HG03571 (cell line): ENCODE measurements around the gene RPS5.
"Not testable (repeated sequence)": the region's sequence is repeated elsewhere in the genome, so short reads cannot be mapped to it uniquely, and the experiment has no call there.

Experiments
- ATAC-seq: cut with Tn5 transposase; IDR thresholded peaks from one replicate; pipeline ENCODE4 v1.9.1; 2021; ENCODE audit not compliant: unreplicated experiment

The RPS5 gene

DNA sequence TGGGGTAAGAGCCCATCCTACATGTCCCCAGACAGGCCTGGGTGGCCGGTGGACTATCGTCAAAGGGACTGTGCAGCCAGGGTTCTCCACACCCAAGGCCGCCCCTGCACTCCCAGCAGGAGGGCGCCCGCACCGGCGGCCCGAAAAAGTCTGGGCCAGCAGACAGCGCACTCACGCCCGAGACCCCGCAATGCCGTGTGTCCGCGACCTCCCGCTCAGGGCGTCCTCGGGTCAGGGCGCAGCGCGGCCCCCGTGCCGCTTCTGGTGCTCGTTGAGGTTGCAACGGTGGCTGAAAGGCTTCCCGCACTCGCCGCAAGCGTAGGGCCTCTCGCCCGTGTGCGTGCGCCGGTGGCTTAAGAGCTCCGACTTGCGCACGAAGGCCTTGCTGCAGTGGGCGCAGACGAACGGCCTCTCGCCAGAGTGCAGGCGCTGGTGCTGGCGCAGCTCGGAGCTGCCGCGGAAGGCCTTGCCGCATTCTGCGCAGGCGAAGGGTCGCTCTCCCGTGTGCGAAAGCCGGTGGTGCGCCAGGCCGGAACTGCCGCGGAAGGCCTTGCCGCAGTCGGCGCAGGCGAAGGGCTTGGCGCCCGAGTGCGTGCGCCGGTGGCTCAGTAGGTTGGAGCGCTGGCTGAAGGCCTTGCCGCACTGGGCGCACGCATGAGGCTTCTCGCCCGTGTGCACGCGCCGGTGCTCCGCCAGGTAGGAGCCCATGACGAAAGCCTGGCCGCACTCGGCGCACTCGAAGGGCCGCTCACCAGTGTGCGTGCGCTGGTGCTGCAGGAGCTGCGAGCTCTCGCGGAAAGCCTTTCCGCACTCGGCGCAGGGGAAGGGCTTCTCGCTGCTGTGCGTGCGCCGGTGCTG is 30.9 kb upstream of the RPS5 start:
- no peak for ATAC-seq

DNA sequence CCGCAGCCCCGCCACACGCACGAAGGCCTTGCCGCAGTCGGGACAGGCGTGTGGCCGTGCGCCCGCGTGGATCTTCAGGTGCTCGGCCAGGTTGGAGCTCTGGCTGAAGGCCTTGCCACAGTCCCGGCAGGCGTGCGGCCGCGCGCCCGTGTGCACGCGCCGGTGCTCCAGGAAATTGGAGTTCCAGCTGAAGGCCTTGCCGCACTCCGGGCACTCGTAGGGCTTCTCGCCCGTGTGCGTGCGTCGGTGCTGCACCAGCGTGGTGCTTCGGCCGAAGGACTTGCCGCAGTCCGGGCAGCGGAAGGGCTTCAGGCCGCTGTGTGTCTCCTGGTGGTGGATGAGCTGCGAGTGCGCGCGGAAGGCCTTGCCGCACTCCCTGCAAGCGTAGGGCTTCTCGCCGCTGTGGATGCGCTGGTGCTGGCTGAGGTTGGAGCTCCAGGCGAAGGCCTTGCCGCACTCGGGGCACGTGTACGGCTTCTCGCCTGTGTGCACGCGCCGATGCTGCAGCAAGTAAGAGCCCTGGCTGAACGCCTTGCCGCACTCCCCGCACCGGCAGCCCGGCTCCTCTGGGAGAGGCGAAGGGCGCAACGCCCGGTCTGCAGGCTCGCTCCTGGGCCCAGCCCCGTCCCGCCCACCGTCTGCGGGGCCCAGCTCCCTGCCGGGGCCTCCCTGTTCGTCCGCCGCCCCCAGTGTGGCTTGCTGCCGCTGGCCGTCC is 30.1 kb upstream of the RPS5 start:
- ATAC-seq = no peak

DNA sequence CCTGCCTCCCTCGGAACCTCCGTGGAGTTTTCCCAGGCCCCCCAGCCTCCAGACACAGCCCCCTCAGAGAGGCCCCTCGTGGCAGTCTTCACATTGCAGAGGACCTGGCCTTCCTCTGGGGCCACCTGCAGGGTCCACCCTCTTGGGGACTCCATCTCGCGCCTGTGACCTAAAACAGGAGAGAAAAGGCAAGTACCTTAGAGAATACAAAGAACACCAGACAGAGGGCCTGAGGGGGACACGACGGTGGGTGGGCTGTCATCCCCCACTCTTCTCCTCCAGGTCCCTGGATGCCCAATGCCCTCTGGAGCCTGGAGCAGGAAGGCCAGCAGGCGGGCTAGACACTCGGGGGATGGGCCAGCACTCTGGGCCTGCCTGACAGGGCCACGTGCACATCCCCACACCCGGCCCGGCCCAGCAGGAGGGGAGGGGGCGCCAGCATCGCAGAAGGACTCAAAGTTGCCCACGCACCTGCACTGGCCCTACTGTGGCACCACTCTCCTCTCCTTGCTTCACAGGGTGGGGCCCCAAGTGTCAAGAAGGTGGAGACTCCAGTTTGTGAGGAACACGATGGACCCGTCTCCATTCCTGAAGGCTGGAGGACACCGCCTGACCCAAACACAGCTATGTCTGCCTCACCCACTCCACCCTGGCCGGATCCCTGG is 29.5 kb upstream of the RPS5 start:
- no peak for ATAC-seq

DNA sequence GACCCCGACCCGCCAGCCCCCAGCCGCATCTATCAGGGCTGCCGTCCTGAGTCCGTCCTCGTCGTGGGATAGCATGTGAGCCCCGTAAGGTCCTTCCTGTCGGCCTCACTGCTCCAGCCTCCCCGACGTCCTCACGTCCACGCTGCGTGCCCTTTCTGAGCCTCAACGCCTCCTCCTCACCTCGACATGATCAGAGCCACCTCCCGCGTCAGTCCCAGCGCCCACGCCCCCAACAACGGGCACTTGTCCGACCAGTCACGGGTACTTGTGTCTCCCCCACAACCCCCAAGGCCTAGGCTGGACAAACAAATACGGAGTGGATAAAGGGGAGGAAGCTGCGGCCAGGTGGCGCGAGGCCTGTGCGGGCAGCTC is 25.2 kb upstream of the RPS5 start:
- ATAC-seq = peak; percentile 8

DNA sequence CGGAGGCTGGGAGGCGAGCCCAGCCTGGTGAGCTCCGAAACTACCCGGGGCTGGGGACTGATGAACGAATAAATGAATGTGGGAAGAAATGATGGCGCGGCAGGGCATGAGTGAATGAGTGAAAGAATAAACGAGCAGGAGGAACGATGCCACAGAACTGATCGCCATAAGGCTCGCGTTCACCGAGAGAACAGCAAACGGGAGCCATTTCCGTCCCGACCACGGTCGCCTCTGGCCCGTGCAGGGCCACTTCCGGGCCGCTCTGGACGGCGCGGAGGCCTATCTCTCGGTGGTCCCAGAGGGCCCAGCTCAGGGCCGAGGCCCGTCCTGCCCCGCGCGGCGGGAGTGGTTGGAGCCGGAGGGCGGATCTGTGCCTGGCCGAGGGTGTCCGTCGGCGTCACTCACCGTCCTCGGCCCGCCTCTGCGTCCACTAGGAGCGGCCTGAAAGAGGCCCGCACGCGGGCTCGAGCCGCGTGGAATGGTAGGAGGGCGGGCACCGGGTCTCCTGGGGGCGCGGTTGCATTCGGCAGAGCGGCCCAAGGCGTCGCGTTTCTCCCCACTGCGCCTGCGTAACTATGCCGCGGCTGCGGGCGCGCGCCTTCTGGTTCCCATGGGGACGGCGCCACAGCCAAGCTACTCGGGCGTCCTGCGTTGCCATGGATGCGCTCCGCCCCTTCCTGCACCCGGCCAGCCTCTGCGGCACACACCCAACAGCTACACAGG is 24.6 kb upstream of the RPS5 start, which contains the start of gene ZNF497:
Gene ZNF497, minus strand, starts transcription at position 480 of the 723 bp plus-strand sequence. CDS start 5,116 bp downstream, outside the sequence.
- peak; percentile 80 for ATAC-seq

DNA sequence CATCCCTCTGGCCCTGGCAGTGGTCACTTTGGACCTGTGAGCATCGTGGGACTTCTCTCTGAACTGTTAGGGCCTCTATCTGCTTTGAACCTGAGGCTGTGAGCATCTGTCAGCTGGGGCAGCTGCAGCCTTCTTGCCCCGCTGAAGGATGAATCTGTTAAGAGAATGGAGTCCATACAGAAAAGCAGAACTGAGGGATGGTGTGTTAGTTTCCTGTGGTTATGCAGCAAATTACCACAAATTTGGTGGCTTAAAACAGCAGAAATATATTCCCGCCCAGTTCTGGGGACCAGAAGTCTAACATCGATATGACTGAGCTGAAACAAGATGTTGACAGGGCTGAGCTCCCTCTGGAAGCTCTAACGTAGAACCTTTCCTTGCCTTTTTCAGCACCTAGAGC is 22.9 kb upstream of the RPS5 start:
- no peak for ATAC-seq

DNA sequence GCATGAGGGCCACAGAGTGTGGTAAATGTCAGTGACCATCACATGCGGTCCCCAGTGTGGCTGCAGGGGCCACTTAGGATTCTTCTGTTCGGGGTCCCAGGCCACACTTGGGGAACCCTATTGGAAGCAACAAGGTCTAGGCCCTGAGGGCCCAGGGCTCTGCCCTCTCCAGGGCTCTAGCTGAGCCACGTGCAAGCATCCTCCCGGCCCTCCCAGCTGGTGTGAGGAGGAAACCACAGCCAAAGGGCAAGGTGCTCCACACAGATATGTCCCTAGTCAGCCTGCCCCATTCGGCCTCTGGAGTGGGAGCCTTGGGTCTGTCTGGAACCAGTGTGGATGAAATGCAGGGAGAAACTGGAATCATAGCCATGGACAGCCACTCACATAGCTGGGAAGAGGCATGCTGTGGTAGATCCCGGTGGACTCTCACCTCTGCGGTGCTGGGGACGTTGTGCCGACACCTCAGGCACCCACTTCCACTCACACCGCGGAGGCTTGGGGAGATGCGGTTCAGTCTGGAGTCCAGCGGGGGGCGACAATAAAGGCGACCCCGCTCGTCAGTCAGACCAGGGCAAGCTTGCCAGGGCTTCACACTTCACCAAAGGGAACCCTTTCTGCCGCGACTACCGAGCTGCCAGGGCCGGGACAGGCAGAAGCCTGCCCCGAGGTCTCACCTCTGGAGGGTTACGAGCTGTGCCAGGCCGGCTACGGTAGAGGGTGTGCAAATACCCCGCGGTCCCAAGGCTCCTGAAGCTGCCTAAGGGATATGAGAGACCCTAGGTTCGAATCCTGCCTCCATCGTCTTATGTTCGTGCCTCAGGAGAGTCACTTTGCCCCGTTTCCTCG is 20.3 kb upstream of the RPS5 start:
- ATAC-seq = no peak

DNA sequence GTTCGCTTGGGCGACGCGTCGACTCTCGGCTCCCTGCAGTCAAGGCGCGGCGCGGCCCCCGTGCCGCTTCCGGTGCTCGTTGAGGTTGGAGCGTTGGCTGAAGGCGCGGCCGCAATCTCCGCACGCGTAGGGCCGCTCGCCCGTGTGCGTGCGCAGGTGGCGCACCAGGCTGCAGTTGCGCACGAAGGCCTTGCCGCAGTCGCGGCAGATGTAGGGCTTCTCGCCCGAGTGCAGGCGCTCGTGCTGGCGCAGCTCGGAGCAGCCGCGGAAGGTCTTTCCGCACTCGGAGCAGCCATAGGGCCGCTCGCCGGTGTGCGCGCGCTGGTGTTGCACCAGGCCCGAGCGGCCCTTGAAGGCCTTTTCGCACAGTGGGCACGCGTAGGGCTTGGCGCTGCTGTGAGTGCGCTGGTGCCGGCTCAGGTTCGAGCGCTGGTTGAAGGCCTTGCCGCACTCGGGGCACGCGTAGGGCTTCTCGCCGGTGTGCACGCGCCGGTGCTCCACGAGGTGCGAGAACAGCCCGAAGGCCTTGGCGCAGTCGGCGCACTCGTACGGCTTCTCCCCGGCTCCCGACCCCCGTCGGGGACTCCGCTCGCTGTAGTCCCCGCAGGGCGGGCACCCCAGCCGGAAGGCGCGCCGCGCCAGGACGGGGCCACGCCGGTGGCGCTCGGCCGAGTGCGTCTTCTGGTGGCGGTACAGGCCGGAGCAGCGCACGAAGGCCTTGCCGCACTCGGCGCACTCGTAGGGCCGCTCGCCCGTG is 19.2 kb upstream of the RPS5 start:
- no peak for ATAC-seq

DNA sequence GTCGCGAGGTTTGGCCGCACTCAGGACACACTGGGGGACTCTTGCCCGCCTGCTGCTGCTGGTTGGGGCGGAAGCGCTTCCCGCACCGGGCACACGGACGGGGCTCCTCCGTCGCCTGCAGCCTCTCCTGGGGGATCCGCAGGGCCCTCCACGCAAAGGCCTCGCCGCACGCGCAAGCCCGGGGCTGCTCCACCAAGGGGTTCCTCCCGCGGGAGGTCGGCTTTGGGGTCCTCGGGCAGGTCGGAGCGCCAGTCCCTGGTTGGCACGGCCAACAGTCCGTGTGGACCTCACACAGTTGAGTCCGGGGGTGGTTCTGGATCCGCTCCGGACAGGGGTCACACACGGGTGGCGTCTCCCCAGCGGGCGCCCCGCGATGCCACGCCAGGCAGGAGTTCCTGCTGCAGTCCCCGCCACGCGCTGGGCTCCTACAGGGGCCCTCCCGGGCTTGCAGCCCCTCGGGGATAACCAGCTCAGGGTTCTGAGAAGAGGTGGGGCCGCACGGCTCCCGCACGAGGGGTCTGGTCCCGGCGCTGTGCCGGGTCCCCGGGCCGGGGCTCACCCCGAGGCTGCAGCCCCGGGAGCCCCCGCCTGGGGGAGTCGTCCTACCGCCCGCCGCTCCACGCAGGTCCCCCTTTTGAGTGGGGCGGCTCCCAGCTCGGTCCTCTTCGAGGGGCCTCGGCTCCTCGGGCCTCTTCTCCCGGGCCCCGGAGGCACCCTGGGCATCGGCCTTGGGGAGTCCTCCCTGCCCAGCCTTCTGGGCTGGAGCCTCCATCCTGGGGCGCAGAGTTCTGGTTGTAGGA is 18.3 kb upstream of the RPS5 start:
- ATAC-seq = no peak

DNA sequence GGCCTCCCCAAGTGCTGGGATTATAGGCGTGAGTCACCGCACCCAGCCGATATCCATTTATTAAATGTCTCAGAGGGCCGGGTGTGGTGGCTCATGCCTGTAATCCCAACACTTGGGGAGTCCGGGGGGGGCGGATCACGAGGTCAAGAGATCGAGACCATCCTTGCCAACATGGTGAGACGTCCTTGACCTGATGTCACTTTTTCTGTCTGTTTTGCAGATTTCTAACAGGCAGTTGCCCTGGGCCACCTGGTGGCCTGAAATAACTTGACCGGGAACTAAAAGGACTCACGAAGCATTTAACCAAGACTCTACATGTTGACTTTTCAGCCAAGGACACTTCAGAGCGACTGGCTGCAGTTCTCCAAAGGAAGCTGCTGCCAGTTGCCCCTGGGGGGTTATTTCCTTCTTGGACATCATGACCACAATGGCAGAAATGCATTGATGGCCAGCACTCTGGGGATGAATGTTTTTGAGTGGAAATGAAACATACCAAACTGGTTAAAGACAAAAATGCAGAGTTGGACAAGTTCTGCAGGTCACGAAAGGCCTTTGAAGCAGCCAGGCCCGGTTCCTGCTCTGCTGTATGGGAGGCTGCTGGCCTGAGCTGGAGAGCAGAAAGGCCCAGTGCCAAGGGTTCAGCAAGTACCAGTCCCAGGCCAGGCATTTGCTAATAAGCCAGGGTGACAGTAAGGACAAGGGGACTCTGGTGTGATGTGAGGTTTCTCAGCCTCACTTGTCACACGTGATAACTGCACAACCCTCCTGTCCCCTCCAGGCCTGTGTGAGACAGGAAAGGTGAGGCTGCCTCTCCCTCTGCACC is 14.5 kb upstream of the RPS5 start:
- no peak for ATAC-seq

DNA sequence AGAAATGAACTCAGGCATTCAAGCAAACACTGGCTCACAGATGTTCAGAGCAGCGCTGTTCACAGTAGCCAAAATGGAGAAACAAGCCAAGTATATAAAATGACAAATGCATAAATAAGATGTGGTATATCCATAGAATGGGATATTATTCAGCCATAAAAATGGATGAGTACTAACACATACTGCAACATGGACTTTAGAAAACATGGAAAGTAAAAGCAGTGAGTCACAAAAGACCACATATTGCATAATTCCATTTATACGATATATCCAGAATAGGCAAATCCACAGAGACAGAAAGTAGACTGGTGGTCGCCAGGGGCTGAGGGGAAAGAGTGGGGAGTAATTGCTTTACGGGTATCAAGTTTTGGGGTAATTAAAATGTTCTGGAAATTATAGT is 12.9 kb upstream of the RPS5 start:
- ATAC-seq = no peak

DNA sequence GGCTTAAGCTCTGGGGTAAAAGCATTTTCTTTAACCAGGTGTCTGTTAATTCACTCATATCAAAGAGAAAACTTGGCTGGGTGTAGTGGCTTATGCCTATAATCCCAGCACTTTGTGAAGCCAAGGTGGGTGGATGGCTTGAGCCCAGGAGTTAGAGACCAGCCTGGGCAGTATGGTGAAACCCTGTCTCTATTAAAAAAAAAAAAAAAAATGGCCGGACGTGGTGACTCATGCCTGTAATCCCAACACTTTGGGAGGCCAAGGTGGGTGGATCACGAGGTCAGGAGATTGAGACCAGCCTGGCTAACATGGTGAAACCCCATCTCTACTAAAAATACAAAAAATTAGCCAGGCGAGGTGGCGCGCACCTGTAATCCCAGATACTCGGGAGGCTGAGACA is 10.3 kb upstream of the RPS5 start:
- not testable (repeated sequence) for ATAC-seq

DNA sequence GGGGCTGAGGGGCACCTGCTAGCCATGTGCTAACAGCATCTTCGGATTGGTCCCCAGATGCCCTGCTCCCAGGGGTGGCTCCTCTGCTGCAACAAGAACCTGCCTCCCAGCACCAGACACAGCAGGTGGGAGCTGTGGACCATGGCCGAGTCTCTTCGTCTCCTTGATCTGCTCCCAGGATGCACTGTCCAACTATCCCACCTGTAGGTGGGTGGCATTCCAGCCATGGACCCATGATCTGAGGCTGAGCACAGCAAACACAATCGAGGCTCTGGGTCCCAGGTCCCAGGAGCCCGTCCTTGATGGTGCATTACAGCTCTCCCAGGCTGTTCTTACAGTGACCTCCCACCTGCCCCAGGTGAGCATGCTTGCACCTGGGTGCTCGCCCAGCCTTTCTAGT is 7.8 kb upstream of the RPS5 start:
- ATAC-seq = no peak

DNA sequence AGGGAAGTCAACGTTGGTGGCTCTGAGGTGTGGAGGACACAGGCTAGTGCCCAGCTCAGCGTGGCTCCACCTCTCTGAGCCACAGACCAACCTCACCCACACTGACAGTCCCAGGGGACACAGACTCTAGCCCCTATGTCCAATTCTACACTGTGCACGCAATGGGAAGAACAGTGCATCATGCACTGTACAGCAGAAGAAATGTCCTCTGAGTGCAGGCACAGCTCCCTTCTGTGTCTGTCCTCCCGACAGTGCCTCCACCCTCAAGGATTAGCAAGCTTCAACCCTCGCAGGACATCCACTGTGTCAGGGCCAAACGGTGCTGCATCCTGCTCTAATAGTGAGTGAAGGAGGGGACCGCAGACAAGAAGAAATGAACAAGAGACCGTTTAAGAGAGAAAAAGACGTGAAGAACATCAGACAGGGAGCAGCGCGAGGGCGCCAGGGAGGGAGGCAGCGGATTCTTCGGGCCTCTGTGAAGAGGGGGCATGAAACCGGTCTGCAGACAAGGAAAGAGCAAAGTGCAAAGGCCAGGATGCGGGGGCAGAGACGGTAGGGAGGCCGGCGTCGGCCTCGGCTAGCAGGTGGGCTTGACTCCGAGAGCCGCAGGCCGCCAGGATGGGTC is 6.9 kb upstream of the RPS5 start:
- ATAC-seq = no peak

DNA sequence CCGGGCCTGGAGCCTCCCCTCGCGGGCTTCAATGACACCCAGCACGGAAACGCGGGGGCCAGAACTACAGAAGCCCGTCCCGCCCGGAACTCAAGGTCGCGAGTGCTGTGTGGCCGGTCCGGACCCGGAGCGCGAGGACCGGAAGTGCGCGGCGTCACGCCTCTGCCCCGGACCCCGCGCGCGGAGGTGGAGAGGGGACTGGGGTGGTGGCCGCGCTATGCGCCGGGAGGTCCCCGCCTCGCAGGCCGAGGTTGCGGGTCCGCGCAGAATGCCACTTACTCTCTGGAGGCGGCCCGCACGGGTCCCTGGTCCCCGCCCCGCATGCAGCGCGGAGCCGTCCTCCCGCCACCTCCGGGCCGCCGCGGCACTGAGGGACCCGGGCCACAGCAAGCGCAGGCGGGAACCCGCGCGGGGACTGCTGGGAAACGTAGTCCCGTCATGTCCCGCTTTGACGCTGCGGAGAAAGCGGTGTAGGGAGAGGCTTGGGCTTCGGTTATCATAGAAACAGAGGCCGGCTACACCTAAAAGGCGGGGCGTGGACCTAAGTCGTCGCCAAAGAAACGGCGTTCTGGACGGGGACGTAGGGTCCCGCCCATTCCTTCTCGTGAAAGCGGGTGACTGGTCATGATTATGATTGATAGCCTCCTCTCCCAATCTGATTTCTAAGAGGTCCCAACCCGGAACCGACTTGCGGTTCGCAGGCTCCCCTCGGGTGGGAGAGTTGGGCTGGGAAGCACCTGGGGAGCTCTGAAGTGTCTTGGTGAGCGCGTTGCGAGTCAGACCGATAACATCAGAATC is 6.2 kb upstream of the RPS5 start, which contains the start of gene ZNF837:
Gene ZNF837, minus strand, starts transcription at position 369 of the 798 bp plus-strand sequence. CDS start 11,698 bp downstream, outside the sequence.
- ATAC-seq = peak; percentile 74

DNA sequence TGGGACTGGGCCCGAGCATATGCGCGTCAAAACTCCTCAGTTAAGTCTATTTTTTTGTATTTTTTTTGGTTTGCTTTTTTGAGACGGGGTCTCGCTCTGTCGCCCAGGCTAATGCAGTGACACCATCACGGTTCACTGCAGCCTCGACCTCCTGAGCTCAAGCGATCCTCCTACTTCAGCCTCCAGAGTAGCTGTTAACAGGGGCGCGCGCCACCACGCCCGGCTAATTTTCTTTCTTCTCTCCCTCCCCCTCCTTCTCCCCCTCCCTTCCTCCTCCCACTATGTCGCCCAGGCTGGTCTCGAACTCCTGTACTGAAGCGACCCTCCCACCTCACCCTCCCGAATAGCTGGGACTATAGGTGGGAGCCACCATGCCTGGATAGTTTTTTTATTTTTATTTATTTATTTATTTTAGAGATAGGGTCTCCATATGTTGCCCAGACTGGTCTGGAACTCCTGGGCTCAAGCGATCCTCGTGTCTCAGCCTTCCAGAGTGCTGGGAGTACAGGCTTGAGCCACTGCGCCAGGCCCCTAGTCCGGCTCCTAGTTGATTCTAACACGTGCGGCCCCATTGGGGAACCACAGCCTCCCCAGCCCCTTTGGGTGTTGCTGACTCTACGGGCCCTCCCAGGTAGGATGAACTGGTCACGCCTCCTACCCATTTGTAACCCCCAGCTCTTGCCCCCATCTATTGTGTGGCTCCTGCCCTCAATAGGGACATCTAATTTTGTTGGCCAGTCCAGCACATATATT is 5.4 kb upstream of the RPS5 start:
- no peak for ATAC-seq
